GM12878 (cell line): ENCODE results near the gene CMTM5. TPM values are rescaled to one million over a fixed set of nuclear protein-coding genes. Genes with fewer than 3 reads are reported as not detected.

Source experiments
- ATAC-seq: fragments of 200-7000 bp; cut with Tn5 transposase; 3 replicates; pipeline ENCODE4 v1.9.1; 2020; ENCODE audit warnings: mild to moderate bottlenecking, moderate library complexity
- BruUV-seq: library from RNA; stranded (reverse); fragments of 400-500 nt; replicated peaks from 2 replicates; lab custom pipeline; 2021; lab: Mats Ljungman, UMichigan
- CTCF ChIA-PET: fragments of 300-600 bp; sonication (Branson Sonifier 250); formaldehyde crosslinking; extraction: SDS; loops from one replicate; lab custom pipeline; 2021; ENCODE audit warnings: inconsistent platforms; lab: Yijun Ruan, JAX
- POLR2A ChIA-PET: fragments of 350-600 bp; formaldehyde crosslinking; extraction: SDS; loops from one replicate; lab custom pipeline; 2021; ENCODE audit warnings: inconsistent platforms; lab: Charles Lee
- RAD21 ChIA-PET: fragments of 300-600 bp; sonication (Branson Sonifier 250); formaldehyde crosslinking; loops from one replicate; lab custom pipeline; 2023; ENCODE audit warnings: antibody characterized with exemption; ENCODE audit not compliant: unreplicated experiment; lab: Charles Lee
- SMC1A ChIA-PET: fragments of 300-600 bp; sonication (Branson Sonifier 250); formaldehyde crosslinking; loops from one replicate; lab custom pipeline; 2023; ENCODE audit not compliant: unreplicated experiment, uncharacterized antibody; lab: Charles Lee
- DNase-seq: peaks from one replicate; pipeline ENCODE4 v3.0.0-alpha.2; 2011; ENCODE audit warnings: low read depth, low spot score
- FAIRE-seq: peaks from 3 replicates; lab custom pipeline; 2011; peaks lifted over from hg19 to GRCh38; lab: Jason Lieb, UNC
- H2AFZ ChIP-seq: 2 replicates; pipeline ENCODE4 v1.6.0; 2011; ENCODE audit warnings: low read depth, low read length, control low read depth; ENCODE audit not compliant: control insufficient read depth
- H3K27ac ChIP-seq: 2 replicates; pipeline ENCODE4 v1.5.1; 2011; ENCODE audit warnings: control low read depth; ENCODE audit not compliant: control insufficient read depth, insufficient read depth
- H3K27me3 ChIP-seq, 2 experiments: replicated peaks in 1 of 2; 2 replicates each; pipeline versions ENCODE4 v1.6.0 to v1.6.1; 2011; ENCODE audit warnings: low read length in 1 of 2; ENCODE audit not compliant: control insufficient read depth in 2 of 2, insufficient read depth in 2 of 2
- H3K36me3 ChIP-seq, 2 experiments: 2 replicates each; pipeline ENCODE4 v1.5.1; 2011; ENCODE audit warnings: low read length in 1 of 2; ENCODE audit not compliant: control insufficient read depth in 2 of 2, insufficient read depth in 2 of 2
- H3K4me1 ChIP-seq: 2 replicates; pipeline ENCODE4 v1.6.1; 2011; ENCODE audit warnings: mild to moderate bottlenecking, low read length, moderate library complexity, mixed read lengths; ENCODE audit not compliant: control insufficient read depth, insufficient read depth
- H3K4me2 ChIP-seq: 2 replicates; pipeline ENCODE4 v1.6.0; 2011; ENCODE audit warnings: control low read depth; ENCODE audit not compliant: control insufficient read depth, insufficient read depth
- H3K4me3 ChIP-seq: fragments of 200-600 bp; sonication (generic); 2 replicates; pipeline ENCODE4 v1.5.1; 2016
- H3K79me2 ChIP-seq: 2 replicates; pipeline ENCODE4 v1.6.0; 2011; ENCODE audit warnings: low read length; ENCODE audit not compliant: control insufficient read depth, insufficient read depth
- H3K9ac ChIP-seq: 2 replicates; pipeline ENCODE4 v1.8.0; 2011; ENCODE audit warnings: low read length, control low read depth, mixed read lengths; ENCODE audit not compliant: control insufficient read depth, insufficient read depth
- H3K9me3 ChIP-seq: replicated peaks from 3 replicates; pipeline ENCODE4 v1.5.1; 2011; ENCODE audit warnings: mild to moderate bottlenecking, low read length; ENCODE audit not compliant: control insufficient read depth, insufficient read depth
- H4K20me1 ChIP-seq: 2 replicates; pipeline ENCODE4 v1.6.0; 2011; ENCODE audit not compliant: control insufficient read depth, insufficient read depth
- ESRRA ChIP-seq: IDR thresholded peaks from 2 replicates; pipeline ENCODE4 v1.6.1; 2012; ENCODE audit warnings: mild to moderate bottlenecking, low read length, improper control_type of control experiment
- MXI1 ChIP-seq: fragments of 150-350 bp; IDR thresholded peaks from 2 replicates; pipeline ENCODE4 v1.6.1; 2011; ENCODE audit warnings: low read depth, mild to moderate bottlenecking, inconsistent platforms, low read length, improper control_type of control experiment
- MYB ChIP-seq: fragments of 150-350 bp; IDR thresholded peaks from 2 replicates; pipeline ENCODE4 v1.6.1; 2014; ENCODE audit warnings: mild to moderate bottlenecking, low read depth, low read length, borderline replicate concordance
- NR2C1 ChIP-seq: fragments of 450-650 bp; IDR thresholded peaks from 2 replicates; pipeline ENCODE4 v1.6.1; 2017; ENCODE audit warnings: antibody characterized with exemption, mild to moderate bottlenecking, moderate library complexity
- RELA ChIP-seq: fragments of 450-650 bp; IDR thresholded peaks from 2 replicates; pipeline ENCODE4 v1.8.0; 2014; ENCODE audit warnings: borderline replicate concordance; ENCODE audit not compliant: partially characterized antibody
- SMAD1 ChIP-seq: fragments of 450-650 bp; IDR thresholded peaks from 2 replicates; pipeline ENCODE4 v1.6.1; 2018; ENCODE audit warnings: mild to moderate bottlenecking, low read depth; ENCODE audit not compliant: partially characterized antibody
- SMAD5 ChIP-seq: IDR thresholded peaks from 2 replicates; pipeline ENCODE4 v1.6.1; 2016; ENCODE audit warnings: antibody characterized with exemption, low read depth
- SRF ChIP-seq, 2 experiments: IDR thresholded peaks; 2 replicates each; pipeline ENCODE4 v1.6.1; 2011; ENCODE audit warnings: low read depth in 2 of 2, low read length in 2 of 2, mild to moderate bottlenecking in 1 of 2, moderate library complexity in 1 of 2
- ZBED1 ChIP-seq: IDR thresholded peaks from 2 replicates; pipeline ENCODE4 v1.6.1; 2016; ENCODE audit warnings: borderline replicate concordance
- ZNF622 ChIP-seq: fragments of 450-650 bp; IDR thresholded peaks from 2 replicates; pipeline ENCODE4 v1.6.1; 2017; ENCODE audit warnings: mild to moderate bottlenecking, inconsistent platforms
- WGBS: methylation state at CpG from one replicate; pipeline ENCODE4 v1.1.6; 2016; ENCODE audit warnings: low lambda C conversion rate; ENCODE audit not compliant: insufficient replicate concordance, insufficient coverage; ENCODE audit errors: missing lambda C conversion rate; 5-methylcytosine and 5-hydroxymethylcytosine counted together
- in situ Hi-C: fragments of 300-500 bp; cut with MboI; formaldehyde crosslinking; loops from 9 replicates; pipeline ENCODE4 v1.14.3; 2018; ENCODE audit warnings: mixed read lengths
- intact Hi-C: fragments of 100-400 bp; cut with micrococcal nuclease; formaldehyde crosslinking; loops from one replicate; pipeline ENCODE4 v1.14.2; 2022; ENCODE audit not compliant: unreplicated experiment
- polyA plus RNA-seq, 11 experiments: library from polyadenylated mRNA; depleted of rRNA in 4 of 11; unstranded in 6 of 11; stranded (reverse) in 5 of 11; fragments of >200 nt; fragmentation: Nextera tagmentation in 4 of 11; fragmentation: Illumina TruSeq in 1 of 11; extraction: Ambion mirVana in 4 of 11; extraction: Trizol in 1 of 11; gene quantifications; 1 replicate in 1 of 11; 2 replicates in 10 of 11; pipeline versions ENCODE4 v1.2.1 to v1.2.3, GENCODE V29; 2011 to 2016; ENCODE audit warnings: inconsistent platforms in 2 of 11, missing spikeins in 2 of 11, low read depth in 1 of 11
- total RNA-seq, 4 experiments: library from RNA; depleted of rRNA in 3 of 4; stranded (reverse); fragments of >200 nt in 3 of 4; fragmentation: Illumina TruSeq in 1 of 4; extraction: Trizol in 1 of 4; gene quantifications; 2 replicates each; pipeline versions ENCODE4 v1.2.1 to v1.2.3, GENCODE V29; 2013 to 2021
- TF ChIP-seq, protein P1 (sequence below): fragments of 150-350 bp; IDR thresholded peaks from 2 replicates; pipeline ENCODE4 v1.6.1; 2016; ENCODE audit warnings: low read depth, low read length
- TF ChIP-seq, protein P2 (sequence below): IDR thresholded peaks from 2 replicates; pipeline ENCODE4 v1.6.1; 2012; ENCODE audit warnings: low read length, inconsistent platforms
- TF ChIP-seq, protein P3 (sequence below): IDR thresholded peaks from 2 replicates; pipeline ENCODE4 v1.6.1; 2011; ENCODE audit warnings: low read depth, mild to moderate bottlenecking, low read length, moderate library complexity, borderline replicate concordance; ENCODE audit errors: extremely low read depth
- TF ChIP-seq, protein P4 (sequence below): fragments of 450-650 bp; IDR thresholded peaks from 2 replicates; pipeline ENCODE4 v1.6.1; 2017; ENCODE audit warnings: borderline replicate concordance

CMTM5 gene
- total and polyA plus RNA-seq, 10 of the 15 experiments (the other 5 are each of a cell fraction or from before 2014, with no cell fraction given), result not detected

DNA sequence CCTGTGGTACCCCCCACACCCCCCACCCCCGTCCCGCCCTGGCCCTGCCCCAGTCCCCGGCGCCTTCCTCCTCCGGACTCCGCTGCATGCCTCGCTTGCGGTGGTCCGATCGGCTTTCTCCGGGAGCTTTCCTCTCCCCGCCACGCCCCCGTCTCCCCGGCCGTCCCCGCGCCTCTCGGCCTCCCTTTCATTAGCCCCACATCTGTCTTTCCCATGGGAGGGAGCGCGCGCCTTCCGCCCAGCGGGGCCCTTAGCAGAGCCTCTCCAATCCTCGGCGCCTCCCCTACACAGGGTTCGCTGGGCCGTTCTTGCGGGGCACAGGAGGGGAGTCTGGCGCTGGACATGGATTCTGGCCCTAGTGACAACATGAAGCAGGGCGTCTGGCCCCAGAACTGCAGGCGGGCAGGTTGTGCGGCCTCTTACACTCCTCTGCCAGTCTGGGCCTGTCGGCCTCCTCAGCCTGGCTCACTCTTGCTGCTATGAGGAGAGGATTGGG lies 10.4 kb upstream of the CMTM5 start (continued):
- TF ChIP-seq SMAD1 (no peak), SMAD5 (no peak), ZNF622 (no peak), ESRRA (no peak), ZBED1 (no peak), NR2C1 (no peak)
- TF ChIP-seq, protein P1, sequence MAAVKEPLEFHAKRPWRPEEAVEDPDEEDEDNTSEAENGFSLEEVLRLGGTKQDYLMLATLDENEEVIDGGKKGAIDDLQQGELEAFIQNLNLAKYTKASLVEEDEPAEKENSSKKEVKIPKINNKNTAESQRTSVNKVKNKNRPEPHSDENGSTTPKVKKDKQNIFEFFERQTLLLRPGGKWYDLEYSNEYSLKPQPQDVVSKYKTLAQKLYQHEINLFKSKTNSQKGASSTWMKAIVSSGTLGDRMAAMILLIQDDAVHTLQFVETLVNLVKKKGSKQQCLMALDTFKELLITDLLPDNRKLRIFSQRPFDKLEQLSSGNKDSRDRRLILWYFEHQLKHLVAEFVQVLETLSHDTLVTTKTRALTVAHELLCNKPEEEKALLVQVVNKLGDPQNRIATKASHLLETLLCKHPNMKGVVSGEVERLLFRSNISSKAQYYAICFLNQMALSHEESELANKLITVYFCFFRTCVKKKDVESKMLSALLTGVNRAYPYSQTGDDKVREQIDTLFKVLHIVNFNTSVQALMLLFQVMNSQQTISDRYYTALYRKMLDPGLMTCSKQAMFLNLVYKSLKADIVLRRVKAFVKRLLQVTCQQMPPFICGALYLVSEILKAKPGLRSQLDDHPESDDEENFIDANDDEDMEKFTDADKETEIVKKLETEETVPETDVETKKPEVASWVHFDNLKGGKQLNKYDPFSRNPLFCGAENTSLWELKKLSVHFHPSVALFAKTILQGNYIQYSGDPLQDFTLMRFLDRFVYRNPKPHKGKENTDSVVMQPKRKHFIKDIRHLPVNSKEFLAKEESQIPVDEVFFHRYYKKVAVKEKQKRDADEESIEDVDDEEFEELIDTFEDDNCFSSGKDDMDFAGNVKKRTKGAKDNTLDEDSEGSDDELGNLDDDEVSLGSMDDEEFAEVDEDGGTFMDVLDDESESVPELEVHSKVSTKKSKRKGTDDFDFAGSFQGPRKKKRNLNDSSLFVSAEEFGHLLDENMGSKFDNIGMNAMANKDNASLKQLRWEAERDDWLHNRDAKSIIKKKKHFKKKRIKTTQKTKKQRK, result no peak

DNA sequence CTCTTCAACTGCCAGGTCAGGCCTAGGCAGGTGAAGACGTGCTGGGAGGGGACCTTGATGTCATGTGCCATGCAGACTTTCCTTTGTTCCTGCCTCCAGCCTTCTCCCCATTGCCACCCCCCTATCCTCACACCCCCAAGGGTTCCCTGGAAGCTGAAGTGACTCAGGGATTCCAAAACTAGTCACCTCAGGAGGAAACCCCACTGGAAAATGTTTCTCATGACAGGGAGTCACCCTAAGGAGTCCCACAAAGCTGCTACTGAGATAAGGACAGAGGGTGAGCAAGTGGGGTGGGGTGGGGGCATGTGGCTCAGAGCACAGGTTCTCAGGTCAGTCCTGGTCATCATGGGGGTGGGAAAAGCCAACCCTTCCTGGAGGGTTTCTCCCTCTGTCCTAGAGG lies 6.6 kb upstream of the CMTM5 start:
- Histone ChIP-seq H3K36me3 (no peaks in the 10 kb centered on the region), H3K4me3 (no peak overlapping the region), H4K20me1 (no peaks in the 10 kb centered on the region), H3K4me1 (no peaks in the 10 kb centered on the region), H3K79me2 (no peaks in the 10 kb centered on the region), H3K27ac (no peak overlapping the region), H2AFZ (no peak overlapping the region), H3K9ac (no peak overlapping the region), H3K9me3 (no peaks in the 10 kb centered on the region), H3K27me3 (peaks cover 0 to 2% of the 10 kb centered on the region in 2 experiments; a peak in 3 of 4 replicates), H3K4me2 (no peak overlapping the region)
- no peak for FAIRE-seq
- no peak for DNase-seq
- in situ Hi-C loops, result no loop called here
- WGBS, result 0% methylated on average over 1 of the region's 1 CpG
- intact Hi-C loops, result no loop called here
- RAD21 ChIA-PET, result no interaction called here
- CTCF ChIA-PET, result interaction anchor here (1.2 to 1.5 kb wide), 3 partner anchors 8 to 97 kb away, joined by 3 to 4 read pairs (median 3); no protein-coding TSS in a partner anchor
- POLR2A ChIA-PET, result no interaction called here
- no TSS peak for BruUV-seq
- no peak for ATAC-seq
- SMC1A ChIA-PET, result interaction anchor here (1.1 kb wide), 1 partner anchor 24 kb away, joined by 3 read pairs; no protein-coding TSS in a partner anchor
- TF ChIP-seq MXI1 (no peak), RELA (no peak), SRF (IDR thresholded peaks at IDR 0.05; ENCODE audit: low read depth in 2 of 2, low read length in 2 of 2) (no peak), MYB (no peak)
- TF ChIP-seq, protein P2, sequence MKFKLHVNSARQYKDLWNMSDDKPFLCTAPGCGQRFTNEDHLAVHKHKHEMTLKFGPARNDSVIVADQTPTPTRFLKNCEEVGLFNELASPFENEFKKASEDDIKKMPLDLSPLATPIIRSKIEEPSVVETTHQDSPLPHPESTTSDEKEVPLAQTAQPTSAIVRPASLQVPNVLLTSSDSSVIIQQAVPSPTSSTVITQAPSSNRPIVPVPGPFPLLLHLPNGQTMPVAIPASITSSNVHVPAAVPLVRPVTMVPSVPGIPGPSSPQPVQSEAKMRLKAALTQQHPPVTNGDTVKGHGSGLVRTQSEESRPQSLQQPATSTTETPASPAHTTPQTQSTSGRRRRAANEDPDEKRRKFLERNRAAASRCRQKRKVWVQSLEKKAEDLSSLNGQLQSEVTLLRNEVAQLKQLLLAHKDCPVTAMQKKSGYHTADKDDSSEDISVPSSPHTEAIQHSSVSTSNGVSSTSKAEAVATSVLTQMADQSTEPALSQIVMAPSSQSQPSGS, result no peak
- TF ChIP-seq, protein P3, sequence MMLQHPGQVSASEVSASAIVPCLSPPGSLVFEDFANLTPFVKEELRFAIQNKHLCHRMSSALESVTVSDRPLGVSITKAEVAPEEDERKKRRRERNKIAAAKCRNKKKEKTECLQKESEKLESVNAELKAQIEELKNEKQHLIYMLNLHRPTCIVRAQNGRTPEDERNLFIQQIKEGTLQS, result no peak
- TF ChIP-seq, protein P4, sequence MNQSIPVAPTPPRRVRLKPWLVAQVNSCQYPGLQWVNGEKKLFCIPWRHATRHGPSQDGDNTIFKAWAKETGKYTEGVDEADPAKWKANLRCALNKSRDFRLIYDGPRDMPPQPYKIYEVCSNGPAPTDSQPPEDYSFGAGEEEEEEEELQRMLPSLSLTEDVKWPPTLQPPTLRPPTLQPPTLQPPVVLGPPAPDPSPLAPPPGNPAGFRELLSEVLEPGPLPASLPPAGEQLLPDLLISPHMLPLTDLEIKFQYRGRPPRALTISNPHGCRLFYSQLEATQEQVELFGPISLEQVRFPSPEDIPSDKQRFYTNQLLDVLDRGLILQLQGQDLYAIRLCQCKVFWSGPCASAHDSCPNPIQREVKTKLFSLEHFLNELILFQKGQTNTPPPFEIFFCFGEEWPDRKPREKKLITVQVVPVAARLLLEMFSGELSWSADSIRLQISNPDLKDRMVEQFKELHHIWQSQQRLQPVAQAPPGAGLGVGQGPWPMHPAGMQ, result no peak
